HCEC 1CT (cell line): Measurements from ENCODE around the gene SAA1.
A peak's percentile ranks its signal among the peaks of the same experiment; 100 is the strongest.
"Not testable (repeated sequence)": the region's sequence is repeated elsewhere in the genome, so short reads cannot be mapped to it uniquely, and the experiment has no call there.

ENCODE experiments used
- DNase-seq: peaks from one replicate; pipeline ENCODE4 v3.0.0-alpha.2; 2017

SAA1 gene

GRCh38 chr11:18261721-18262120 lies 4.3 kb upstream of the SAA1 start:
- no peak for DNase-seq

- DNase-seq, result not testable (repeated sequence)
Observed at GRCh38 chr11:18262681-18263350, 3.2 kb upstream of the SAA1 start.

GRCh38 chr11:18264035-18264434 lies 2.0 kb upstream of the SAA1 start:
- no peak for DNase-seq

- DNase-seq, result no peak
Observed at GRCh38 chr11:18264677-18265555, 1.1 kb upstream of the SAA1 start.

GRCh38 chr11:18267335-18268133 lies 1.5 kb downstream of the SAA1 start:
- DNase-seq, result not testable (repeated sequence)

GRCh38 chr11:18269252-18269651 lies 3.2 kb downstream of the SAA1 start:
- not testable (repeated sequence) for DNase-seq

GRCh38 chr11:18270102-18270501 lies 4.0 kb downstream of the SAA1 start:
- no peak for DNase-seq

- no peak for DNase-seq
Observed at GRCh38 chr11:18271206-18271605, 5.1 kb downstream of the SAA1 start.

- no peak for DNase-seq
Observed at GRCh38 chr11:18277565-18278271, 11.7 kb downstream of the SAA1 start.

GRCh38 chr11:18280438-18281045 lies 14.5 kb downstream of the SAA1 start:
- DNase-seq, result no peak

- DNase-seq, result no peak
Observed at GRCh38 chr11:18282626-18283025, 16.6 kb downstream of the SAA1 start.

GRCh38 chr11:18285841-18286240 lies 19.8 kb downstream of the SAA1 start:
- peak; percentile 10 for DNase-seq

GRCh38 chr11:18288911-18289310 lies 22.8 kb downstream of the SAA1 start:
- no peak for DNase-seq

- no peak for DNase-seq
Observed at GRCh38 chr11:18294862-18295261, 28.8 kb downstream of the SAA1 start.

GRCh38 chr11:18295316-18295715 lies 29.3 kb downstream of the SAA1 start:
- no peak for DNase-seq

GRCh38 chr11:18299721-18300120 lies 33.7 kb downstream of the SAA1 start:
- no peak for DNase-seq

GRCh38 chr11:18304745-18305144 lies 38.7 kb downstream of the SAA1 start:
- no peak for DNase-seq

- no peak for DNase-seq
Observed at GRCh38 chr11:18307461-18308139, 41.5 kb downstream of the SAA1 start.

- DNase-seq, result no peak
Observed at GRCh38 chr11:18308242-18308641, 42.2 kb downstream of the SAA1 start.

- DNase-seq, result no peak
Observed at GRCh38 chr11:18309691-18310090, 43.6 kb downstream of the SAA1 start.

GRCh38 chr11:18310800-18311340 lies 44.8 kb downstream of the SAA1 start:
- DNase-seq, result no peak
